Measurements from ENCODE around the gene TMEM59.

DNA sequence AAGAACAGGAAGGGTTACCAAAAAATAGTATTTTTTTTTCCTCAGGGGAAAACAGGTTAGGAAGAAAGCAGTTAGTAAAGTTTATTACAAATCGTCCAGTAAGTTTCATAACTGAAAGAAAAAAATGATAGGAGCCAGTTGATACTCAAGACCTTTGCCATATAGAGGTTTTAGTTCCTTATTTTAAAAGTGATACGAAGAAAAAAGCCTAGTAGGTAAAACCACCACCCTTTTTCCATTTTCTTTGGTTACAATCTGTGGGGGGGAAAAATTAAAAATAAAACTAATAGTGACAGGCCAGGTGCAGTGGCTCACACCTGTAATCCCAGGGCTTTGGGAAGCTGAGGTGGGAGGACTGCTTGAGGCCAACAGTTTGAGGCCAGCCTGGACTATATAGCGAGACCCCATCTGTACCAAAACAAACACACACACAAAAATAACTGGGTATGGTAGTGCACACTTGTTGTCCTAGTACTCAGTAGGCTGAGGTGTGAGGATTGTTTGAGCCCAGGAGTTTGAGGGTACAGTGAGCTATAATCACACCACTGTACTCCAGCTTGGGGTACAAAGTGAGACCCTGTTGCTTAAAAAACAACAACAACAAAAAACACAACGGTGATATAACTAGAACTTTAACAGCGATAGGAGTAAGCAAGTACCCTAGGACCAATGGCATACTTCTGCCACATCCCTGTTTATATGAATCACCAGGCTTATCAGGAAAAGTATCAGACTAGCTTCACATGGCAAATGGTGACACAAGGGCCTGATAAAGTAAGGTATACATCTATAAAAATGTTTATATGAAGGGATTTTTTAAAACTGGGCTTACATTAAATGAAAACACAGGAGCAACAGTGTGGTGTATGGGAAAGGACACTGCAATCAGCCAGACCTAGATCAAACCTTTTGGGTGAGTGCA lies 5.4 kb downstream of the TMEM59 start:
- TF ChIP-seq GATA2 (IDR thresholded peaks at IDR 0.05; ENCODE audit: low read depth, low read length) (no peak), GATA3 (IDR thresholded peaks at IDR 0.05; ENCODE audit: low read depth, low read length) (no peak)
